ENCODE data around the gene PTPRN2.

- TF ChIP-seq EZH2 (IDR thresholded peaks at IDR 0.05; ENCODE audit: borderline replicate concordance, low read length) = no peak
- TF ChIP-seq, protein P1, sequence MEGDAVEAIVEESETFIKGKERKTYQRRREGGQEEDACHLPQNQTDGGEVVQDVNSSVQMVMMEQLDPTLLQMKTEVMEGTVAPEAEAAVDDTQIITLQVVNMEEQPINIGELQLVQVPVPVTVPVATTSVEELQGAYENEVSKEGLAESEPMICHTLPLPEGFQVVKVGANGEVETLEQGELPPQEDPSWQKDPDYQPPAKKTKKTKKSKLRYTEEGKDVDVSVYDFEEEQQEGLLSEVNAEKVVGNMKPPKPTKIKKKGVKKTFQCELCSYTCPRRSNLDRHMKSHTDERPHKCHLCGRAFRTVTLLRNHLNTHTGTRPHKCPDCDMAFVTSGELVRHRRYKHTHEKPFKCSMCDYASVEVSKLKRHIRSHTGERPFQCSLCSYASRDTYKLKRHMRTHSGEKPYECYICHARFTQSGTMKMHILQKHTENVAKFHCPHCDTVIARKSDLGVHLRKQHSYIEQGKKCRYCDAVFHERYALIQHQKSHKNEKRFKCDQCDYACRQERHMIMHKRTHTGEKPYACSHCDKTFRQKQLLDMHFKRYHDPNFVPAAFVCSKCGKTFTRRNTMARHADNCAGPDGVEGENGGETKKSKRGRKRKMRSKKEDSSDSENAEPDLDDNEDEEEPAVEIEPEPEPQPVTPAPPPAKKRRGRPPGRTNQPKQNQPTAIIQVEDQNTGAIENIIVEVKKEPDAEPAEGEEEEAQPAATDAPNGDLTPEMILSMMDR (conservative IDR thresholded peaks at IDR 0.05 in 1 of 2, IDR thresholded peaks at IDR 0.05 in 1 of 2; ENCODE audit: extremely low read depth in 1 of 2, insufficient read depth in 1 of 2, low read depth in 1 of 2, low read length in 2 of 2) = no peak
Observed at GRCh38 chr7:157612009-157612663, 975.5 kb downstream of the PTPRN2 start.

Data from mammary epithelial cell (primary cell).